Psoas muscle (tissue), 8 donors: ENCODE measurements around the gene PEX14. TPM values are rescaled to one million over a fixed set of nuclear protein-coding genes. Genes with fewer than 3 reads are reported as not detected.

Experiments used
- ATAC-seq, 4 donors: fragments of 200-7000 bp; cut with Tn5 transposase; one replicate each; pipeline ENCODE4 v1.9.1; 2020; ENCODE audit warnings: moderate library complexity in 3 of 4, mild to moderate bottlenecking in 2 of 4
- DNase-seq, 2 donors: peaks; one replicate each; pipeline ENCODE4 v3.0.0-alpha.2; 2020
- H3K27ac ChIP-seq: fragments of 200-600 bp; one replicate; pipeline ENCODE4 v1.8.0; 2022
- H3K27me3 ChIP-seq, 3 donors: fragments of 200-600 bp in 1 of 3; one replicate each; pipeline versions ENCODE4 v1.6.1 to v1.8.0; 2013 to 2022; ENCODE audit warnings: low read length in 2 of 3, mild to moderate bottlenecking in 2 of 3, moderate library complexity in 1 of 3; ENCODE audit not compliant: insufficient read depth in 3 of 3
- H3K36me3 ChIP-seq, 2 donors: fragments of 200-600 bp in 1 of 2; one replicate each; pipeline versions ENCODE4 v1.6.1 to v1.8.0; 2013 to 2022; ENCODE audit warnings: low read depth in 1 of 2, mild to moderate bottlenecking in 1 of 2, moderate library complexity in 1 of 2; ENCODE audit not compliant: insufficient read depth in 1 of 2
- H3K4me1 ChIP-seq: fragments of 200-600 bp; one replicate; pipeline ENCODE4 v1.8.0; 2022
- H3K4me3 ChIP-seq: fragments of 200-600 bp; one replicate; pipeline ENCODE4 v1.8.0; 2022; ENCODE audit warnings: mild to moderate bottlenecking
- H3K9me3 ChIP-seq: fragments of 200-600 bp; one replicate; pipeline ENCODE4 v1.8.0; 2022
- WGBS, 3 donors: extraction: QIAGEN DNeasy Blood & Tissue Kit; methylation state at CpG; one replicate each; pipeline versions ENCODE4 v1.1.6 to v1.1.7; 2013; 5-methylcytosine and 5-hydroxymethylcytosine counted together
- intact Hi-C, 2 donors: fragments of 100-400 bp; cut with DNase I; formaldehyde crosslinking; loops; one replicate each; pipeline versions ENCODE4 v1.11.0 to v1.14.2; 2022
- polyA plus RNA-seq, 3 donors: library from polyadenylated mRNA; stranded (reverse); fragments of 200-250 nt; gene quantifications; one replicate each; pipeline ENCODE4 v1.2.3, GENCODE V29; 2013
- total RNA-seq, 4 donors: library from RNA; stranded (reverse); fragmentation: NEBNext Ultra II Directional in 2 of 4; extraction: Animal tissue kit (Norgen Biotek cat#: 25700) in 2 of 4; gene quantifications; one replicate each; pipeline versions ENCODE4 v1.2.1 to v1.2.4, GENCODE V29; 2021 to 2023
- TF ChIP-seq, protein P1 (sequence below): fragments of 200-600 bp; IDR thresholded peaks from one replicate; pipeline ENCODE4 v1.8.0; 2022; ENCODE audit warnings: antibody characterized with exemption
- donor health status: healthy with polysubstance abuse.
- donor health status: DM: no; HTN: no; CAD: no; lungs with moderate emphysema.
- donor health status: Bipolar disorder and iron deficiency.
- donor health status: healthy.
- donor health status: DM: yes; HTN: yes; CAD: no.
- donor health status: DM: no; HTN: no; CAD: no.
- donor health status: DM: no; HTN: no; CAD: no.
- donor health status: DM: yes; HTN: yes; CAD: no.

The PEX14 gene
- total and polyA plus RNA-seq, 7 donors: 13.7 to 23.5 (median 20.7) TPM

DNA sequence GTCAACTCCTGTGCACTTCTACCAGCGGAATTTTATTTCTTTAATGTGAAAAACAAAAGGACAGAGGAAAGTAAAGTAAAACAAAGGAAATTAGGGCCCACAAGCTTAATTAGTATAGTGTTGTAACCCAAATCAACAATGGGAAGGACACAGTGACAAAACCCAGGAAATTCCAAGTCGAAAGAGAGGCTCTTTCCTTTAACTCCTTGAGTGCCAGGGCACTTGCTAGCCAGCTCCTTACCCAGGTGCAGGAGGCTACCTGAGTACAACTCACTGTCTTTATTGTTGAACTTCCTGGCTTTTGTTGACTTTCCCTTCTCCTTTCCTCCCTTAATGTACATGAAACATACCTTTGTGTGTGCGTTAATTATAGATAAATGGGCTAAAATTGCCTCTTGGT is 55.0 kb downstream of the PEX14 start:
- Histone ChIP-seq H3K27ac (peak overlapping the region; percentile 88), H3K27me3 (no peaks in the 10 kb centered on the region), H3K9me3 (no peaks in the 10 kb centered on the region), H3K36me3 (no peaks in the 10 kb centered on the region), H3K4me3 (no peak overlapping the region), H3K4me1 (peaks cover 27% of the 10 kb centered on the region)
- WGBS, 3 donors: 57 to 68% (median 58%) methylated on average over 3 of the region's 3 CpGs
- no peak for ATAC-seq
- TF ChIP-seq, protein P1, sequence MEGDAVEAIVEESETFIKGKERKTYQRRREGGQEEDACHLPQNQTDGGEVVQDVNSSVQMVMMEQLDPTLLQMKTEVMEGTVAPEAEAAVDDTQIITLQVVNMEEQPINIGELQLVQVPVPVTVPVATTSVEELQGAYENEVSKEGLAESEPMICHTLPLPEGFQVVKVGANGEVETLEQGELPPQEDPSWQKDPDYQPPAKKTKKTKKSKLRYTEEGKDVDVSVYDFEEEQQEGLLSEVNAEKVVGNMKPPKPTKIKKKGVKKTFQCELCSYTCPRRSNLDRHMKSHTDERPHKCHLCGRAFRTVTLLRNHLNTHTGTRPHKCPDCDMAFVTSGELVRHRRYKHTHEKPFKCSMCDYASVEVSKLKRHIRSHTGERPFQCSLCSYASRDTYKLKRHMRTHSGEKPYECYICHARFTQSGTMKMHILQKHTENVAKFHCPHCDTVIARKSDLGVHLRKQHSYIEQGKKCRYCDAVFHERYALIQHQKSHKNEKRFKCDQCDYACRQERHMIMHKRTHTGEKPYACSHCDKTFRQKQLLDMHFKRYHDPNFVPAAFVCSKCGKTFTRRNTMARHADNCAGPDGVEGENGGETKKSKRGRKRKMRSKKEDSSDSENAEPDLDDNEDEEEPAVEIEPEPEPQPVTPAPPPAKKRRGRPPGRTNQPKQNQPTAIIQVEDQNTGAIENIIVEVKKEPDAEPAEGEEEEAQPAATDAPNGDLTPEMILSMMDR: no peak
- intact Hi-C loops: loop anchor here in 1 of 2 donors (10.0 kb wide), 1 partner anchor 135 kb away; no protein-coding TSS in a partner anchor
- no peak for DNase-seq

DNA sequence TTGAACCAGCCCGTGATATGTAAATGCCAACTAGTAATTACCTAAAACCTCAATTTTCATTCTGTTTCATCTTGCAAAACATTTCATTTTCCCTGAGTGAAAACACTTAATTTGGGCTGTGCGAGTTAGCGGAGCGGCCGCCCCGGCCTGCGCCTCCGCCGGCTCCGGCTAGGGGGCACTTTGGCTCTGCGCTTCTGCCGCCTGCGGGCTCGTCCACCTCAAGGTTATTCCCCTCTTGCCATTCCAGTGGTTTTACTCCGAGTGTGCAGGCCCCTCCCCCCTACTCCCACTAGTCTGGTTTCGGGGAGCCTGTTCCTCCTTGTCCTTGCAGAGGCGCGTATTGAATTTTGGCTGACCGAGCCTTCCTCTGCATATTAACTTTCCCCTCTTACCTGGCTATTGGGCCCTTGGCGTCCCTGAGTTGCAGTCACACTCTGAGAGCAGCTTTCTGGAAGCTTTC is 55.6 kb downstream of the PEX14 start:
- no peak for DNase-seq
- TF ChIP-seq, protein P1: peak; percentile 43
- Histone ChIP-seq H3K4me1 (peaks cover 27% of the 10 kb centered on the region), H3K4me3 (no peak overlapping the region), H3K9me3 (no peaks in the 10 kb centered on the region), H3K27me3 (no peaks in the 10 kb centered on the region), H3K36me3 (no peaks in the 10 kb centered on the region), H3K27ac (no peak overlapping the region)
- WGBS, 3 donors: 71 to 78% (median 71%) methylated on average over 20 of the region's 20 CpGs
- no peak for ATAC-seq
- intact Hi-C loops: loop anchor here in 1 of 2 donors (10.0 kb wide), 1 partner anchor 134 kb away; no protein-coding TSS in a partner anchor

DNA sequence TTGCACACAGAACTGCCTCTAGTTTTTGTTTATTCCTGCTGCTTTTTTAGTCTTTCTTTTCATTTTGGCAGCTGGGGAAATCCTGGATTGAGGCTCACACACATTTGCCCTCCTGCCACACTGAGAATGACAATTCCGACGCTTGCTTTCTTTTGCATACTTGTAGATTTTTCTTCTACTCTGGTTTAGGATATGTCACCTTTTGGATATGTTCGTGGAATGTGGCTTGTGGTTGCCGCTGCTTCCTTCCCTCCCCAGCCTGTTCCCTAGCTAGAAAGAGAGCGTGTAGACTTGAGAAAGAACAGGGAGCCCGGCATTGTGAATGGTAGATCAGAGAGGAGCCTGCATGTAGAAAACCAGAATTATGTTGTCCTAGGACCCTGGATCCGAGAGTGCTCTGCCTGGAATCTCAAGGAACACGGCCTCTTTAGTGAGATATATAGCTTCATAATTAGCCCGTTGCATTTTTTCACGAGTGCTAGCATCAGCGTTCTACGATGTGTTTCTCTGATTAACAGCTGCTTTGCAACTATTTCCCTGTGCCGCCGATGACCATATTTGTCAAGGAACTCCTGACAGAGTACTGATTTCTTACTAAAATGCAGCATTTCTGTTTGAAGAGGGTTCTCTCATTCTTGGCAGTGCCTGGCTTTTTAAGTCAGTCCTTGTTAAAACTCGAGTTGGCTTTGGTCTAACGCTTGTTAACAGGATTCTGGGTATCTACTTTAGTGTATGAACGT is 56.2 kb downstream of the PEX14 start:
- no peak for DNase-seq
- Histone ChIP-seq H3K4me1 (peaks cover 27% of the 10 kb centered on the region), H3K36me3 (no peaks in the 10 kb centered on the region), H3K27me3 (no peaks in the 10 kb centered on the region), H3K27ac (no peak overlapping the region), H3K4me3 (no peak overlapping the region), H3K9me3 (no peaks in the 10 kb centered on the region)
- TF ChIP-seq, protein P1: no peak
- intact Hi-C loops: loop anchor here in 1 of 2 donors (10.0 kb wide), 1 partner anchor 134 kb away; no protein-coding TSS in a partner anchor
- ATAC-seq: no peak
- WGBS, 3 donors: 82 to 83% (median 83%) methylated on average over 17 of the region's 17 CpGs

DNA sequence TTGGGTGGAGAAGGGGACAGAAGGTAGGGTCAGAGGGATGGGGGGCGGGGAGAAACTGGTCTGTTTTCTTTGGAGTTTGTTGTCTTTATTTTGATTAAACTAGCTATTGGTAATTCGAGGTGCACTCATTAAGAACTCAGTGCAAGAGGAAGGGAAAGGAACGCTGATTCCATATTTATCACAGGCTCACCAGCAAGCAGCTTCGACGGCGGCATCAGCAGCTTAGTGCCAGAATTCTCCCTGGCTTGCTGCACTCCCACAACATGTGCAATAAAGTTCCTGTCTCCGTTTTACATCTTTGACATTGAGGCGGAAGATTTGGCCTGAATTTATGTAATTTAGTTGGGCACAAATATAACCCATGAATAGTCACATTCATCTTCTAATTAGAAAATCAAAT is 57.6 kb downstream of the PEX14 start:
- H3K4me1 ChIP-seq: peaks cover 32% of the 10 kb centered on the region
- H3K27me3 ChIP-seq: no peaks in the 10 kb centered on the region
- H3K36me3 ChIP-seq: peaks cover 0 to 7% of the 10 kb centered on the region in 2 donors
- 54 to 70% (median 55%) methylated on average over 8 of the region's 8 CpGs for WGBS, 3 donors
- no peak for DNase-seq
- no peak overlapping the region for H3K4me3 ChIP-seq
- no peak for ATAC-seq
- no peak overlapping the region for H3K27ac ChIP-seq
- TF ChIP-seq, protein P1: no peak
- no peaks in the 10 kb centered on the region for H3K9me3 ChIP-seq
- intact Hi-C loops: loop anchor here in 1 of 2 donors (10.0 kb wide), 1 partner anchor 132 kb away; no protein-coding TSS in a partner anchor
